WI38 (cell line): Measurements from ENCODE around the gene PPARG.
"Not testable (repeated sequence)": the region's sequence is repeated elsewhere in the genome, so short reads cannot be mapped to it uniquely, and the experiment has no call there.

Experiments used
- H3K4me3 ChIP-seq: 2 replicates; pipeline ENCODE4 v1.5.1; 2011; ENCODE audit warnings: low read depth, mild to moderate bottlenecking, control low read depth, low read length
- TF ChIP-seq, protein P1 (sequence below): IDR thresholded peaks from 2 replicates; pipeline ENCODE4 v1.5.1; 2012; ENCODE audit warnings: low read depth, mild to moderate bottlenecking, control low read depth, low read length

PPARG gene

DNA sequence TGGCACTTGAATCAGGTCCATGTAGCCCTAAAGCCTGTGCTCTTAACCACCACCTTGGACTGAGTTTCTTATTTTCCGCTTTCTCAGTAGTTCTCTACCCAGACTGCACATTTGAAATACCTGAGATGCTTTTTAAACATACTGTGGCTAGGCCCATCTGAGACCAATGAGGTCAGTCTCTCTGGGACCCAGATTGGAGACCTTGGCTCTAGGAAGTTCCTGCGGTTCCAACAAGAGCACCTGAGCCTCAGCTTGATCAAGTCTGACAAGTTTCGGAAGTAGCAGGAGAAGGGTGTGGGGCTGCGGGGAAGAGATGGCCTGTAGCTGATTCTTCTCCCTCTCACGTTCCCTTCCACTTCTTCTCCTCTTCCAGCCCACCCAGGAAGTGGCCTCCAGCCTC lies 183.9 kb downstream of the PPARG start:
- TF ChIP-seq, protein P1, sequence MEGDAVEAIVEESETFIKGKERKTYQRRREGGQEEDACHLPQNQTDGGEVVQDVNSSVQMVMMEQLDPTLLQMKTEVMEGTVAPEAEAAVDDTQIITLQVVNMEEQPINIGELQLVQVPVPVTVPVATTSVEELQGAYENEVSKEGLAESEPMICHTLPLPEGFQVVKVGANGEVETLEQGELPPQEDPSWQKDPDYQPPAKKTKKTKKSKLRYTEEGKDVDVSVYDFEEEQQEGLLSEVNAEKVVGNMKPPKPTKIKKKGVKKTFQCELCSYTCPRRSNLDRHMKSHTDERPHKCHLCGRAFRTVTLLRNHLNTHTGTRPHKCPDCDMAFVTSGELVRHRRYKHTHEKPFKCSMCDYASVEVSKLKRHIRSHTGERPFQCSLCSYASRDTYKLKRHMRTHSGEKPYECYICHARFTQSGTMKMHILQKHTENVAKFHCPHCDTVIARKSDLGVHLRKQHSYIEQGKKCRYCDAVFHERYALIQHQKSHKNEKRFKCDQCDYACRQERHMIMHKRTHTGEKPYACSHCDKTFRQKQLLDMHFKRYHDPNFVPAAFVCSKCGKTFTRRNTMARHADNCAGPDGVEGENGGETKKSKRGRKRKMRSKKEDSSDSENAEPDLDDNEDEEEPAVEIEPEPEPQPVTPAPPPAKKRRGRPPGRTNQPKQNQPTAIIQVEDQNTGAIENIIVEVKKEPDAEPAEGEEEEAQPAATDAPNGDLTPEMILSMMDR: no peak
- no peak overlapping the region for H3K4me3 ChIP-seq

DNA sequence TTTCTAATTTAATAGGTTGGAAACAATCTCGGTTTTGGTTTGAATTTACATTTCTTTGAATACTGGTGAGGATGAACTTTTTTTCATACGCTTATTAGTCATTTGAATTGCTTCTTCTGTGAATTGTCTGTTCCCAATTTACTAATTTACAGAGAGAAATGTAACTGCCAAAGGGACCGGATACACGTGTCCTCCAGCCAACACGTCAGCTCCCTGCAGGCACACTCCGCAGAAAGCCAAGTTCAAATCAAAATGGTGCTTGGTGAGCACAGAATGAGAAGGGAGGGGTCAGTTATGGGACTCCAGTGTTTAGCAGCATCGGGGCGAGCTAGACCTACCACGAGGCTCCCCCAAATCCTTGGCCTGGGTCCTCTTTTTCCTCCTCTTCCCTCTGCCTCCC lies 184.6 kb downstream of the PPARG start:
- no peak overlapping the region for H3K4me3 ChIP-seq
- TF ChIP-seq, protein P1: no peak

DNA sequence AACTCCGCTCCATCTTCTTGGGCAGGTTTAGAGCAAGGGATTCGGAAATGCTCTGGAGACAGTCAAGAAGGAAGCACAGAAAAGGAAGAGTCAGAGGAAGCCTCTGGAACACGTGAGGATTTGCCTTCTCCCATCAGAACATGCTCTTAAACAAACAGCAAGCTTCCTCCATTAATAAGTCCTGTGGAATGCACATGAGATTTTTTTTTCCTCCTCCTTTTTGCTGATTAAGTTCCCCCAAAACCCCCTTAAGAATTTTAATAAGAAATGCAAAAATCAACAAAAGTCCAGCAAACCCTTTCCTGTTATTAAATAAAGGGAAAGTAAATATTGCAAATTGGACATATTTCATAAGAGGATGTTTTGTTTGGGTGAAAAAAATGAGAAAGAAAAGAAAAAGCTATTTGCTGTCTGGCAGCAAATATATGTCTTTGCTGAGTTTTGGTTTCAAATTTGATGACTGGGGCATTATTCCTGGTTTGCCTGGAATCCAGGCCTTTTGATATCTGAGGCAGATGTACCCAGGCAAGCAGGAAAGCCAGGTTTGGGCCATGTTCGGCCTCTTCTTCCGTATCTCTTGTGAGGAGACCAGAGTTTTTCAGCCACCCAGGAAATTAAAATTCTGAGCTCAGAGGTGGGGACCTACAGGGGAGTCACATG lies 187.5 kb downstream of the PPARG start:
- H3K4me3 ChIP-seq: no peak overlapping the region
- TF ChIP-seq, protein P1: no peak

DNA sequence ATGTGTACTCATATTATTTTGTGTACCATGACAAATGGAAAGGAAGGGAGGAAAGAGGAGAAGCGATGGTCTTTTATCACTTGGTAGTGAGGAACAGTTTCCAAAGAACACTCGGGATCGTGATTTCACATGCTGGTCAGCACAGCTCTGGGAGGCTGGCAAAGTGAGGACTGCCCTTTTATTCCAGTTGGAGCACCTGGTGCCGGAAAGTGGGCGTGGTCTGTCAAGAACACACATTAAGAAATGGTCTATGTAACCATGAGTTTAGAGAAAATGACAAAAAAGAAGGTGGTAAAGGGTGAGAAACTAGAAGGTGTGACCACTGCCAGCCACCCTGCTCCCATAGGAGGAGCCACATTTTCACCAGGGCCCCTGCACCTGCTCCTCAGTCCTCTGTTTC lies 188.4 kb downstream of the PPARG start:
- H3K4me3 ChIP-seq: no peak overlapping the region
- TF ChIP-seq, protein P1: no peak

DNA sequence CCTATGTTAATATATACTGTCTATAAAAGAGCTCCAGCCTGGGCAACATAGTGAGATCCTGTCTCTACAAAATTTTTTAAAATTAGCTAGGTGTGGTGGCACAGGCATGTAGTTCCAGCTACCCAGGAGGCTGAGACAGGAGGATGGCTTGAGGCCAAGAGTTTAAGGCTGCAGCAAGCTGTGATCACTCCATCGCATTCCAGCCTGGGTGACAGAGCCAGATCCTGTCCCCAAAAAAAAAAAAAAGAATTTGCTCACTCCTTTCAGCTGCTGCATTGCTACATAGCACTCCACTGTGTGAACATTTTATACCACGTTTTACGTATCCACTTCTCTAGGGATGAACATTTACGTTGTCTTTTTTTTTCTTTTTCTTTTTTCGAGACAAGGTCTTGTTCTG lies 189.5 kb downstream of the PPARG start:
- TF ChIP-seq, protein P1: no peak
- no peak overlapping the region for H3K4me3 ChIP-seq

DNA sequence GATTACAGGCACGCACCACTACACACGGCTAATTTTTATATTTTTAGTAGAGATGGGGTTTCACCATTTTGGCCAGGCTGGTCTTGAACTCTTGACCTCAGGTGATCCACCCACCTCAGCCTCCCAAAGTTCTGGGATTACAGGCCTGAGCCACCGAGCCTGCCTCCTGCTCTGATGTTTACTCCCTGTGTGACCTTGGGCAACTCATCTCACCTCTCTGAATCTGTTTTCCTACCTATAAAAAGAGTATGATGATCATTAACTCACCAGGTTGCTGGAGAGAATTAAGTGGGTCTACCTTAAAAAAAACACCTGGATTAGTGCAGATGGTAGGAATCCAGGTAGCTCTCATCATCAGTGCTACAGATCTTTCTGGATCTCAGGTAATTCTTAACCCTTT lies 190.3 kb downstream of the PPARG start:
- not testable (repeated sequence) for H3K4me3 ChIP-seq

DNA sequence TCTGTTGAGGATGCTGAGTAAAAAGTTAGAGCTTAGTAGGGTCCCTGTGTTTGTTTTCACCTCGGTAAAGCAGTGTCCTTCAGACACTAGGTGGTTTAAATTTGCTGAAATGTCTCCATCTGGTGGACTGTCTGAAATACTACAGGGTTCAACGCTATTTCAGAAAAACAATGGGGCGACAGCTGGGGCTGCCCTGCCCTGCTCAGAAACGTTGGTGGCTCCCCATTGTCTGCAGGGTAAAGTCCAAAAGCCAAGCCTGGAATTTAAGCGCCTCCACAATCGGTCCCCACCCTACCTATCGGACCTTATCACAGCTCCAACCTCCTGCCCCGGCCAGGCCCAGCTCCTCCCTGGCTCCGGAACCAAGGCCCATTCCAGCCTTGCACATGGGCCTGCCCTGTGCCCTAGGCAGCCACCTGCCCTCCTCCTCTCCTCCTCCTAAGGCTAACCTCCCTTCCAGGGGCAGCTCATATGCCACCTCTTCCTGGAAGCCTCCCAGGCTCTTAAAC lies 191.1 kb downstream of the PPARG start:
- no peak overlapping the region for H3K4me3 ChIP-seq
- TF ChIP-seq, protein P1: peak; percentile 42

DNA sequence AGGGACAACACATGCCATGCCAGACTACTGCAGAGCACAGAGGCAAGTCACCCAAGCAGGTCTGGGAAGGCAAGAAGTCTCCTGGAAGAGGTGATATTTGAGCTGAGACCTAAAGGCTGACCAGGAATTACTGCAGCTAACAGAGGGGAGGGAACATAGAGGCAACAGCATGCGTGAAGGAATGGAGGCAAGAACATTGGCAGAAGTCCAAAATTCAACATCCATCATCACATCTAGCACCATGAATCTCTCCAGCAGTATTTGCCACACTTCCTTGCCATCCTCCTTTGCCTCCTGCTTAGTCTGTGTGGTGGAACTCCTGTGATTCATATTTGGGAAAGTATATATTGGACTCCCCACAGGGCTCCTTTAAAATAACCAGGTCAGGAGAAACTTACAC lies 194.5 kb downstream of the PPARG start:
- TF ChIP-seq, protein P1: no peak
- no peak overlapping the region; the same call in none of the 2 replicates for H3K4me3 ChIP-seq
